ENCODE data around the gene INAFM1. TPM values are rescaled to one million over a fixed set of nuclear protein-coding genes. Genes with fewer than 3 reads are reported as not detected.
"Not testable (repeated sequence)": the region's sequence is repeated elsewhere in the genome, so short reads cannot be mapped to it uniquely, and the experiment has no call there.

Gene INAFM1
- total RNA-seq, 2 donors from 2014 or later, result 28.2 to 38.6 TPM

DNA sequence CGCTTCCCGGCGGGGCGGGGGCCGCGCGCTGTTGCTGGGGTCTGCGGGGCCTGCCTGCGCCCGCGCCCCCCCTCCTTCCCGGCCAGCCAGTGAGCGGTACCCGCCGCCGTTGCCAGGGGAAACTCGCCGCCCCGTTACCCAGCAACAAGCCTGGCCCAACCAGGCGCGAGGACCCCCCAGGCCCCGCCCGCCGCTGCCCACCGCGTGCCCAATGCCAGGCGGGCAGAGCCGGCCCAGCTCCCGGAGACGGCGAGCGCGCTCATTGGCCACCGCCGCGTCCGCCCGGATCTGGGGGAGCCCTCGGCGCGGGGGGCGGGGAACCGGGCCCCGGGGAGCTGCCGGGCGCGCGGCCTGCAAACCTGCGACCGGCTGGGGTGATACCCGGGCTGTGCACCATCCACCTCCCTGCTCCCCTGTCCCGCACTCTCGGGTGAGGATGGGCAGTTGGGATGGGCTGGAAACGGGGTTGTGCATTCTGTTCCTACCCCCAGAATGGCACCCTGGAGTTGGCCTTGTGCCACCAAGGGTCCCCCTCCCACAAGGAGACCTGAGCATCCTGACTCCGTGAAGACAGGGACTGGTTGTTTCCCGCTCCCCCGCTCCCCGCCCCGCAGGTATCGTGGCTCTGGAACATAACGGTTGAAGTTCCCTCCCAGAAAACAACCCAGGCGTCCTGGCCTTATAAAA lies 34.9 kb upstream of the INAFM1 start:
- intact Hi-C loops (cut with DNase I), result loop anchor here (5.0 to 10.0 kb wide), 2 partner anchors 95 to 1093 kb away; no protein-coding TSS in a partner anchor

GRCh38 chr19:47240556-47240955 lies 34.1 kb upstream of the INAFM1 start:
- DNase-seq (ENCODE audit: low spot score), result no peak
- intact Hi-C loops (cut with DNase I), result loop anchor here (5.0 to 10.0 kb wide), 2 partner anchors 96 to 1092 kb away; no protein-coding TSS in a partner anchor

More for the DNA sequence above, 34.9 kb upstream of the INAFM1 start:
- DNase-seq (ENCODE audit: low spot score), result no peak

- DNase-seq (ENCODE audit: low spot score), result no peak
- intact Hi-C loops (cut with DNase I), result loop anchor here (5.0 to 10.0 kb wide), 2 partner anchors 96 to 1091 kb away; no protein-coding TSS in a partner anchor
These were observed 33.4 kb upstream of the INAFM1 start for GRCh38 chr19:47240996-47241918.

GRCh38 chr19:47241919-47242577 lies 32.6 kb upstream of the INAFM1 start:
- intact Hi-C loops (cut with DNase I), result loop anchor here (5.0 to 10.0 kb wide), 2 partner anchors 97 to 1090 kb away; no protein-coding TSS in a partner anchor
- DNase-seq (ENCODE audit: low spot score), result no peak

- intact Hi-C loops (cut with DNase I), result loop anchor here (5.0 to 10.0 kb wide), 2 partner anchors 99 to 1089 kb away; no protein-coding TSS in a partner anchor
- no peak for DNase-seq (ENCODE audit: low spot score)
These were observed 31.3 kb upstream of the INAFM1 start for GRCh38 chr19:47243364-47243775.

- DNase-seq (ENCODE audit: low spot score), result peak; percentile 98
- intact Hi-C loops (cut with DNase I), result loop anchor here (5.0 to 10.0 kb wide), 2 partner anchors 99 to 1088 kb away; no protein-coding TSS in a partner anchor
These were observed 30.7 kb upstream of the INAFM1 start for GRCh38 chr19:47243776-47244547.

GRCh38 chr19:47247308-47247990 lies 27.2 kb upstream of the INAFM1 start:
- intact Hi-C loops (cut with DNase I), result loop anchor here (5.0 to 10.0 kb wide), 2 partner anchors 95 to 103 kb away; no protein-coding TSS in a partner anchor
- peak; percentile 95 for DNase-seq (ENCODE audit: low spot score)

GRCh38 chr19:47253016-47253415 lies 21.7 kb upstream of the INAFM1 start:
- intact Hi-C loops (cut with DNase I), result loop anchor here in 1 of 2 donors (2.0 kb wide), 1 partner anchor 40 kb away; no protein-coding TSS in a partner anchor

GRCh38 chr19:47253467-47253881 lies 21.2 kb upstream of the INAFM1 start:
- no peak for DNase-seq (ENCODE audit: low spot score)
- intact Hi-C loops (cut with DNase I), result loop anchor here in 1 of 2 donors (2.0 kb wide), 1 partner anchor 41 kb away; no protein-coding TSS in a partner anchor

More at GRCh38 chr19:47253016-47253415, 21.7 kb upstream of the INAFM1 start:
- DNase-seq (ENCODE audit: low spot score), result not testable (repeated sequence)

- intact Hi-C loops (cut with DNase I), result loop anchor here in 1 of 2 donors (2.0 kb wide), 1 partner anchor 41 kb away; no protein-coding TSS in a partner anchor
- no peak for DNase-seq (ENCODE audit: low spot score)
These were observed 20.7 kb upstream of the INAFM1 start for GRCh38 chr19:47253970-47254369.

DNA sequence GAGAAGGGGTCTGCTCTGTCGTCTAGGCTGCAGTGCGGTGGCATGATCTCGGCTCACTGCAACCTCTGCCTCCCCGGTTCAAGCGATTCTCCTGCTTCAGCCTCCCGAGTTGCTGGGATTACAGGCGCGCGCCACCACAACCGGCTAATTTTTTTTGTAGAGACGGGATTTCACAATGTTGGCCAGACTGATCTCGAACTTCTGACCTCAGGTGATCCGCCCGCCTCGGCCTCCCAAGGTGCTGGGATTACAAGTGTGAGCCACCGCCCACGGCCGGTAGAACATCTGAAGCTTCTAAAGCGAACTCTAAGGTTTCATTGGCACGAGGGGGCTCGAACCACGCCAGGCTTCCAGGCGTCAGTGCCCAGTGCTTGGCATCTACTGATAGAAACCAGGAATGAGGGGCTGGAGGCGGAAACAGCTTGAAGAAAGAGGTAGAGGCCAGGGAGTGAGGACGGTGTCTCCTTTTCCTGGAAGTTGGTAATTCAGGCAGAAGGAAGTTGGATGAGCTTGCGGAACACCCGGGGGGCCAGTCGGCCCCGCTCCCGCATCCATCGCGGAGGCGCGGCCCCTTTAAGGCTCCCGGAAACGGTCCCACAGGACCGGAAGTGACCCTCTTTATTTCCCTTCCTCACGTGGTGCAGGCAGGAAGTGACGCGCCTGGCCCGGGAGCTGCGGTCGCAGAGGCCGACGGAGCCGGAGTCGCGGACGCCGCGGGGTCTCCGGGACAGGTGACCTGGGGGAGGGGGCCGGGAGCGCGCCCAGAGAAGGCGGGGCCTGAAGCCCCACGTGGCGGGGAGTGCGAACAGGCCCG lies 18.6 kb upstream of the INAFM1 start, which contains the start of gene CCDC9:
TSS of gene CCDC9 (plus strand) at position 647 of the 814 bp plus-strand sequence. CDS start 1,876 bp downstream, outside the sequence.
- peak; percentile 99 for DNase-seq (ENCODE audit: low spot score)
- intact Hi-C loops (cut with DNase I), result no loop called here

DNA sequence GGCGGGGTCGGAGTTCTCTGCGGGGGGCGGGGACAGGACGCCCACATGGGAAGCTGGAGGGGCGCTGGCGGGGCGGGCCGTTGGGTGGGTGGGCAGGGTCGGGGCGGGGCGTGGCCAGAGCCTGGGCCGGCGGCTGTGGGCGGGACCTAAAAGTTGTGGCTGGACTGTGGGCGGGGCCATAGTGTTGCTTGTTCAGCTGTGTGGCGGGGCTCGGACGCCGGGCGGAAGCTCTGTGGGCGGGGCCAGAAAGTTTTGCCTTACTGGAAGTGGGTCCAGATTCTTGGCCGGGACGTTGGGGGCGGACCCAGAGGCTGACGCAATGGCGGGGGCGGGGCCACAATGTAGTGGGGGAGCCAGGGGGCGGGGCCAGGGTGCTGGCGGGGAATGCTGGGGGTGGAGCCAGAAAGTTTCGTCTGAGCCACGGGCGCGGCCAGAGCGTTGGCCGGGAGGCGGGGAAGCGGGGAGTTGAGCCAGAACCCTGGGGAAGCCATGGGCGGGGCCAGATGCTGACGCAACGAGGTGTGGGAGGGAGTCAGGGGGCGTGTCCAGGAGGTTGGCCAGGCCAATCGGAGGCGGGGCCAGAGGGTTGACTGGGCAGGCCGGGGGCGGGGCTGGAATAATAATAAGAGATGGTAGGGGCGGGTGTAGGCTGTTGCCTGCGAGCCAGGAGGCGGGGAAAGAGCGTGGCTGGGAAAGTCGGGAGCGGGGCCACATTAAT lies 17.8 kb upstream of the INAFM1 start:
- DNase-seq (ENCODE audit: low spot score), result peak; percentile 100
- intact Hi-C loops (cut with DNase I), result no loop called here

DNA sequence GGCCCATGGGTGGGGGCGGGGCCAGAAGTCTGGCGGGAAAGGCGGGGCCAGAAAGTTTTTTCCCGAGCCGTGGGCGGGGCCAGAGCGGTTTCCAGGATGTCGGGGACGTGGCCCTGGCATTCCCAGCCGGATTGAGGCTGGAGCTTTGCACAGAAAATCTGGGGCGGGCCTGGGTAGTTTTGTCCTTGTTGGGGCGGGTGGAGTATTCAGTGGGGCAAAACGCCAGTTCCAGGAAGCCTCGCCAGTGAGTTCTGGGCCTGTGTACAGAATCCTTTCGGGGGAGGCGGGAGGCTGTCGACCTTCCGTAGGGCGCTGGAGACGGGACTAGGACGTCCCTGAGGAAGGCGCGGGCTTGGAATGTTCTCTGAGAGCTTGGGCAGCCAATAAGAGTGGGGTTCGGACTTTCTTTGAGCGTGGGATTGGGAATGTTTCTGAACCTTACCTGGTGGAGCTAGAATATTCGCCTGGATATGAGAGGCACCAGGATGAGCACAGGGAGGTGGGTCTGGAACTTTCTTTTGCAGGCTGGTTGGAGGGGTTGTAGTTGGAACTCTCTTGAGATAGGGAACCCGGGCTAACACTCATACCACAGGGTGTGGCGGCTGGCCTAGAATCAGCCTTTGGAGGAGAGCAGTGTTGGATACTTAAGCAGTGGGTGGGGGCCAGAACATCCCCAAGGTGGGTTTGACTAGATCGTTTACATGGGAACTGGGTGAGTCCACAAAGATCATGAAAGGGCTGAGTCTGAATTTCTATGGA lies 17.1 kb upstream of the INAFM1 start:
- intact Hi-C loops (cut with DNase I), result no loop called here
- DNase-seq (ENCODE audit: low spot score), result no peak

DNA sequence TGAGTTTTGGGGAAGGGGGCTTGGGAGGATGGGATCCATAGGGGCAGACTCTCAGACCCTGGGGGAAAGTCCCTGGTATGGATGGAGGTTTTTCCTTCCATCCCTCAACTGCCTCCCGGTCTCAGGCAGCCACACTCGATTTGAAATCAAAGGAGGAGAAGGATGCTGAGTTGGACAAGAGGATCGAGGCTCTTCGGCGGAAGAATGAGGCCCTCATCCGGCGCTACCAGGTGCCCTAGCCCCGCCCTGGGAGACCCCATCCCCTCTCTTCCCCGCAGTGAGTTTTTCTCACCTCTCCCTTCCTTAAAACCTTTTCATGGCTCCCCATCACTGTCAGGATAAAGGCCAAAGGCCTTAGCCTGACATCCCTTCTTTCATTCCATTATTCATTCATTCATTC lies 16.3 kb upstream of the INAFM1 start:
- no peak for DNase-seq (ENCODE audit: low spot score)
- intact Hi-C loops (cut with DNase I), result no loop called here

DNA sequence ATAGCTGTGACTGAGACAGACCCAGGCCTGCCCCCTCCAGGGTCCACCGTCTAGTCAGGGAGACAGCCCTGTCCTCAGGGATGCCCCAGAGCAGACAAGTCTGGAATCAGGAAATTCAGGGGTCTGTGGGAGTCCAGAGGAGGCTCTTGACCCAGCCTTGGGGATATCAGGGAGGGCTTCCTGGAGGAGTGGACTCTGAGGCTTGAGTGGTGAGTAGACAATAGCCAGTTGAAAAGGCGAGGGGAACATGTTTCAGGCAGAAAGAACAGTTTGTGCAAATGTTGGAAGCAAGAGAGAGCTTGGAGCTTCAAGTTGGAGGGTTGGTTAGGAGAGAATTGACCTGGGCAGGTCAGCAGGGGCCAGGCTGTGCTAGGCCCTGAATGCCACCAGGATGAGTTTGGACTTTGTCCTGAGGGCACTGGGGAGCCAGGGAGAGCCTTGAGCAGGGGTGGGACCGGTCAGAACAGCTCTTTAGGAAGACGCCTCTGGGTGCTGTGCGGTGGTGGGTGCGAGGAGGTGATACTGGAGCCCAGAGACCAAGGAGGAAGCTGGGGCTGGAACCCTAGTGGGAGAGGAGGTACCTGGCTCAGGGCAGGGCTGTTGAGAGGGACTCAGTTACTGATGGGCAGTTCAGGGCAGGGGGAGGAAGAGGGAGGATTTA lies 15.7 kb upstream of the INAFM1 start:
- intact Hi-C loops (cut with DNase I), result no loop called here
- DNase-seq (ENCODE audit: low spot score), result no peak
